HG03108 (cell line): ENCODE measurements around the gene TC2N.
"Not testable (repeated sequence)": the region's sequence is repeated elsewhere in the genome, so short reads cannot be mapped to it uniquely, and the experiment has no call there.

Experiments used
- ATAC-seq: cut with Tn5 transposase; IDR thresholded peaks from one replicate; pipeline ENCODE4 v1.9.1; 2021; ENCODE audit warnings: moderate library complexity; ENCODE audit not compliant: unreplicated experiment

The TC2N gene

GRCh38 chr14:91835197-91835919 is 32.0 kb downstream of the TC2N start:
- peak; percentile 15 for ATAC-seq

DNA sequence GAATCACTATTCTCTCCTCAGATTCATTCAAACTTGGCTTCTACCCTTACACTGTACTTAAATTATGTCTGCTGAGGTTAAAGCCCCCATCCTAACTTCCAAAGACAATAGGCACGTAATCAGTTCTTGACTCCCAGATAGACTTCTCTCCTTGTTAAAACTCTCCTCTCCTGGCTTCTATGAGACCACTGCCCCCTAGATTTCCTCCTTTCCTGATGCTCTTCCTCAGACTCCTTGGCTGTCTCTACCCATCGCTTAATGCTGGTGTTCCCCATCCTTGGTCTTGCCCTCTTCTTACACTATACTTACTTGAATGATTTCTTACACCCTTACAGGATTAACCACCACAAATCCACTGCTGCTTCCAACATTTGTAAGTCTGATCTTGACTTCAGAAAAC is 32.8 kb downstream of the TC2N start:
- ATAC-seq, result no peak

DNA sequence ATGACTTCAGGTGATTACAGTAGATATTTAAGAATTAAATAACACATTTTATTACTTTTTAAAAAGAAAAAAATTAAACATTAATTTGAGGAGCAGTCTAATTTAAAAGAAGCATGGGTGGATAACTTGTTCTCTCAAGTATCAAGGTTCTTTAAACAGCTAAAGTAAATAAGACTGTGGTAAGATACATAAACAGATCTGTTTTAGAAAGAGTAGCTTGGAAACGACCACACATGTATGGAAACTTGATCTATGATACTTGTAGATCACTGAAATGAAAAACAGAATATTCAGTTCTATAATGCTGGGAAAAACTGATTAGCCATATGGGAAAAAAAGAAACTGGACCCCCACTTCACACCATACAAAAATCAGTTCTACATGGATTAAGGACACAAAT is 36.0 kb downstream of the TC2N start:
- ATAC-seq, result no peak

DNA sequence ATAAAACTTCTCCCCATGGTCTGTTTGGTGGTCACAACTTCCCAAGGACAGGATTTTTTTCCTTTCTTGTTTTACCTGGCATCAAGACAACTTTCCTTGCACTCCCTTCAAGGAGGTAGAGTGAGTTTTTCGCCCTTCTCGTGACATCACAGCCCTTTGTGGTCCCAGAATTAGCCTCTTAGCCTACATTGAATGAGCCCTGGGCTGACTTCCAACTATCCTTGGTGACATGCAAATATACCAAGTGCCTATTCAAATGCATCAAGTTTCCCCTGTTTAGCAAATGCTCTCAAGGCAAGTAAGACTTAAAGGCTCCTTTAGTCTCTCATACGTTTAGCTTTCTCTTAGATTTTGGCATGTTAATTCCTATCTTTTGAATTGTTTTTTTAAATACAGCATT is 36.6 kb downstream of the TC2N start:
- ATAC-seq, result peak; percentile 74

DNA sequence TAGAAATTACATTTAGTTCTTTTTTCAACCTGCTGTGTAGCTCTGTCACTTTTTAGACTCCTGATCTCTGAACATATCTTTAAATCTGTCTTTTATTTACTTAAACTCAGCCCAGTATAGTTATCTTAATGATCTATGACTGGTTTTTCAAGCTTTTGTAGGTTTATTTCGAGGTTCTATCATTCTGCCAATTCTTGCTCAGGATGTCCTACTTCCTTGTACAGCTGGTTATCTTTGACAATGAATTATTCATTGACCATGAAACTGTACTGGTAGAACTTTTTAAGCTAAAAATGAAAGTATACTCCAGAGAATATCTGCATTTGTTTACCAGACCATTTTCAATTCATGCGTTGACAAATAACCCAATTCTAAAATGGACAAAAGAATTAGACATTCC is 37.8 kb downstream of the TC2N start:
- ATAC-seq, result no peak

DNA sequence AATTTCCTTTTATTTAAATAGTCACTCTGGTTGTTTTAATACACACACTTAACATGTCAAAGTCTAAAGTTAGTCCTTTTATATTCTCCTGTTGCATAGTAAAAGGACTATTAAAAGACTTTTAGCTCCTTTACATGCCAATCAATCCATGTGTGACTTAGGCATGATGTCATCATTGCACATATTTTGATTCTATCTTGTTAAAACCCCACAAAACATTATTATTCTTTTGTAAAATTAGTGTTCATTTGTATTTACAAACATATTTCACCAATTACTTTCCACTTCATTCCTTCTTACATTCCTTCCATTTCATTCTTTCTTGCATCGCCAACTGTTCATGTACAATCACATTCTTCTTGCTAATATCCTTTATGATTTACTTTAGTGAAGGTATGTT is 39.6 kb downstream of the TC2N start:
- no peak for ATAC-seq

DNA sequence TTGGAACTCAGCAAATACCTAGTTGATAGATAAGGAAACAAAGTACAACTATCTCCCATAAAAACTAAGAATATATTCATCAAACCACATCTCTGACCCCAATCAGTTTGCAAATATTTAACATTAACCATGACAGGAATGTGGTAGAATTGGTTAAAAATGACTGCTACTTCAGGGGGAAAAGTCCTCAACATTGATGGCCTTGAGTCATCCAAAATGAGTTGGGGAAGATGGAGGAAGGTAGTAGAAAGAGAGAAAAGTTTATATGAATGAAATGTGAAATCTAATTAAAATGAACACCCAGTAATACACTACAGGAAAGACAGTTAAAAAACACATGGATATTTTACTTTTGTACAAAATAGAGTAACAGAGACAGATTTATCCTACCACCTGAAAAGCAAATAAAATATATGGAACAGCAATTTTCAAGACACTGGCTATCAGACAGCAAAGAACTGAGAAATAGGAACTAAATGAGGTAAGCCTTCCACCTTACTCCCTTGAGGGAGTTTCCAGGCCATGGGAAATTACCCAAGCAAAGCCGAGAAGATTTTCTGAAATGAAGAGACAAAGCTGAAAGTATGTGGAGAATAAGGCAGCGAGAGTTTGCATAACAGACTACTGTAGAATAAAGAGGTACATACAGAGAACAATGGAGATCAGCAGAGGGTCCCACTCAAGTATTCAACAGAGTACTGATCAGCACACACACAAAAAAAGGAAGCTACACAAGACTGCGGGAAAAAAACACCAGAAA is 49.6 kb downstream of the TC2N start:
- ATAC-seq, result peak; percentile 83

GRCh38 chr14:91814317-91814716 is 53.0 kb downstream of the TC2N start:
- ATAC-seq, result no peak

GRCh38 chr14:91810699-91811098 is 56.6 kb downstream of the TC2N start:
- no peak for ATAC-seq

DNA sequence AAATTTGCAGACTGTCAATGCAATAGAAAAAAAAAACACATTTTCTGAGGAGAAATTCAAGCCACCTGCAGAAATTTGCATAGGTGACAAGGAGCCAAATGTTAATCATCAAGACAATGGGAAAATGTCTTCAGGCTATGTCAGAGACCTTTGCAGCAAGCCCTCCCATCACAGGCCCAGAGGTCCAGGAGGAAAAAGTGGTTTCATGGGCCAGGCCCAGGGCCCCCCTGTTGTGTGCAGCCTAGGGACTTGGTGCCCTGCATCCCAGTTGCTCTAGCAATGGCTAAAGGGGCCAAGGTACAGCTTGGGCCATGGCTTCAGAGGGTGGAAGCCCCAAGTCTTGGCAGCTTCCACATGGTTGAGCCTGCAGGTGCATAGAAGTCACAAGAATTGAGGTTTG is 60.6 kb downstream of the TC2N start:
- ATAC-seq, result no peak

- ATAC-seq, result not testable (repeated sequence)
These were observed 61.2 kb downstream of the TC2N start for GRCh38 chr14:91806094-91806493.

DNA sequence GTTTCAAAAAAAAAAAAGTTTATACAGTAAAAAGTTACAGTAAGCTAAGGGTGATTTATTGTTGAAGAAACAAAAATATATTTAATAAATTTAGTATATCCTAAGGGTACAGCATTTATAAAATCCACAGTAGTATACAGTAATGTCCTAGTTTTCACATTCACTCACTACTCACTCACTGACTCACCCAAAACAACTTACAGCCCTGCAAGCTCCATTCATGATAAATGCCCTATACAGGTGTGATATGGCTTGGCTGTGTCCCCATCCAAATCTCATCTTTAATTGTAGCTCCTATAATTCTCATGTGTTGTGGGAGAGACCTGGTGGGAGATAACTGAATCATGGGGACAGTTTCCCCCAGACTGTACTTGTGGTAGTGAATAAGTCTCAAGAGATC is 61.7 kb downstream of the TC2N start:
- ATAC-seq, result no peak

GRCh38 chr14:91801358-91801757 is 66.0 kb downstream of the TC2N start:
- ATAC-seq, result no peak

DNA sequence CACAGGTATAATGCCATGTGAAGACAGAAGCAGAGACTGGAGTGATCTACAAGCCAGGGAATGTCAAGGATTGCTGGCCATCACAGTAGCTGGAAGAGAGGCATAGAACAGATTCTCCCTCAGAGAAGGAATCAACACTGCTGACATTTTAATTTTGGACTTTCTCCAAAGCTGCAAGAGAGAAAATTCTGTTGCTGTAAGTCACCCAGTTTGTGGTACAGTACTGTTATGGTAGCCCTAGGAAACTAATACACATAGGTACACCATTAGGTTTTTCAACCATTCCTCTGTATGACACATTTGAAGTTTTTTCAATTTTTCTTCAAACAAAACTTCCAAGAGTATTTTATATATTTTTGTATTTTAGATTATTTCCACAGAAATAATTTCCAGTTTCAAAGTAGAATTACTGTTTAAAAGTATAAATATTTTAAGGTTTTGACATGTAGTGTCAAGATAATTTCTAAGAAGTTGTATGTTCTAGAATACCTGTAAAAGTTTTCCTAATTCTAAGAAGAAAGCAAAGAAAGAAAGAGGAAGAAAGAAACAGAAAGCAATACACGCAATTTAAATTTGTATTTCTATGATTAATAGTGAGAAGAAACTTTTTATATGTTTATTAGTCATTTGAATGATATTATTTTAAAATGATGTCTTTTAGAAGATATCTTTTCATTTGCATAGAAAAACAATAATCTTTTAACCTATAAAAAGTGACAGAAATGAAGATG is 70.6 kb downstream of the TC2N start:
- no peak for ATAC-seq

DNA sequence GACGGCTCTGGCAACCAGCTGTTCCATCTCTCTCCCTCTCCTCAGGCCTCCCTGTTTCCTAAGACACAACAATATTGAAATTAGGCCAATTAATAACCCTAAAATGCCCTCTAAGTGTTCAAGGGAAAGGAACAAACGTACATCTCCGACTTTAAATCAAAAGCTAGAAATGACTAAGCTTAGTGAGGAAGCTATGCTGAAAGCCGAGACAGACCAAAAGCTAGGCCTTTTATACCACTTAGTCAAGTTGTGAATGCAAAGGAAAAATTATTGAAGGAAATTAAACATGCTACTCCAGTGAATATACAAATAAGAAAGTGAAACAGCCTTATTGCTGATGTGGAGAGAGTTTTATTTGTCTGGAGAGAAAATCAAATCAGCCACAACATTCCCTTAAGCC is 73.6 kb downstream of the TC2N start:
- ATAC-seq, result no peak

DNA sequence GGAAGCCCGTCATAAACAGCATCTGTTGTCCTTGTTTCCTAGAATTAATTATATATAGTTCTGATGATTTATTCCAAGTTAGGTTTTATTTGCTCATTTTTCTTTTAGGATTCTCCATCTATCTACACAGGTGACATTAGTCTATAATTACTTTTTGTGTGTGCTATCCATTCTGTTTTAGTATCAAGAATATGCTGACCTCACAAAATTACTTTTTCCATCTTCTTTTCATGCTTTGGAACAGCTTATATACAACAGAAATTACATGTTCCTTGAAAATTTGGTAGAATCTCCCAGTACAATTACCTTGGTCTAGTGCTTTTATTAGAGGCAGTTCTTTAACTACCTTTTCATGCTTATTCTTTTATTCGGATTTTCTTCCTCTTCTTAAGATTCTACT is 81.1 kb downstream of the TC2N start:
- ATAC-seq, result no peak

DNA sequence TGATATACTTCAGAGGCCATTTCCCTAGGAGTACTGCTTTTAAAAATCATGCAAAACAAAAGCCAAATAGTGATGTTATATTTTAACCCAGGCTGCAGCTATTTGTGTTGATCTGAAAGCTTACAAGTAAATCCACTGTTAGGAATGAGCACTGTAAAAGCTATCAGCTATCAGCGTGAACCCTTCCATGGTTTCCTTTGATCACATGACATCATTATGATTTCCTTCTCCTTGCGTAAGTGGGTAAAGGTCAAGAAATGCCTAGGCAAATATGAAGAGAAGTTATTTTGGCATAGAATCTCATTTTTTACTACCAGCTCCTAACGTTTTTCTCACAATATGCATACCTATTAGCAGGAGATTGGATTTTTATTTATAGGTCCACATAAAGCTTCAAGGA is 86.9 kb downstream of the TC2N start:
- ATAC-seq, result no peak

DNA sequence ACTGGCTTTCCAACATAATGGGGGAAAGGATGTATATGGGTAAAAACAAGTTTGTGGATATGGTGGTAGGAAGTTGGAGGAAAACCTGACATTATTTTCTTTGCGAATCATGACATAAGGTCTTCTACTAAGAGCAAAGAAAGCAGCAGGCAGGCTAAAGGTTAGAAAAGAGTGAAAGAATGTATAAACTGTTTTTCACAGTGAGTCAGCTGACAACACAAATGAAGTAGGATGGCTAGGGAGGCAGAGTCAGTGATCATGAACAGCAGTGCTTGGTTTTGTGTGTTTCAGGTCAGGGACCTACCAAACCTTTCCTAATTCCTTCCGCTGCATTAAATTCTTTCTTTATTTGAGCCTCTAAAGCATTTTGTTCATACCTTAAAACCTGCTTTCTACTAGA is 89.1 kb downstream of the TC2N start:
- no peak for ATAC-seq

DNA sequence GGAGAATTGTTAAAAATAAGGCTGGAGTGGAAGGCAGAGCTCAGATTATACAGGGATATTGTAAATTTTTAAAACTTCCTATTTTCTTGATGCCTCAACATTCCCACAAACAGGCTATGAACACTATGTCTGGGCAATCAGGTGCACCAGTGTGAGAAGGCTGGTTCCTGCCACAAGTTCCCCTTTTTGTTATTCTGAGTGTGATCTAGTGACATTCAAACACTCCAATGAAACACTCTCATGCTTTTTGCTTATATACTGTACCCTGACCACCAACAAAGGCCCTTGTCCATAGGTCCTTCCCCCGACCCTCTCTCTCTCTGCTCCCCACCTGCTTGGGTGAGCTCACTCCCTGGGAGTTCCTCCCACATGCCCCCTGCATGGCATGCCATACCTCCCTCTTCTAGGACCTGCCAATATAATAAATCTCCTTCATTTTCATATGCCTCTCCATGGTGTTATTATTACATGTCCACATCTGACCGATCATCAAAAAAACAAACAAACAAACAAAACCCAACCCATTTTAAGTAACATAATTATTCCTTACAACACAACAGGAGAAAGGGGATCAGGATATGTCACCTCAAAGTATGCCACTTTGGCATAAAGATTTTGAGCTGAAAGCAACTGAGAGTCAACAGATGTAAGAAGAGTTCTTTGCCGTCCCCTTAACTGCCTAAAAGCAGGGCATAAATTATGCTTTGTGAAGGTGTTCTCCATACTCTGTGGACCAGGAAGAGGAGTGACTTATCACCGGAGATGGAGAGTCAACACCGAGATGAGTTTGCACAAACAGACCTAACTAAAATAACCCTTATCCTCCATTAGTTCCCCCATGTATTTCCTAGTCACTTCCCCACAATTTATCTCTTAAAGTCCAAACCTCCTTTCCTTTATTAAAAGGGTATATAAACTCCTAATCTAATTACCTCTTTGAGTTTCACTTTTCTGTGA is 92.9 kb downstream of the TC2N start:
- ATAC-seq, result no peak

- no peak for ATAC-seq
These were observed 97.2 kb downstream of the TC2N start for GRCh38 chr14:91770185-91770584.
